Measurements from ENCODE around the gene AGPAT2.

GRCh38 chr9:136707011-136707410 lies 19.8 kb upstream of the AGPAT2 start:
- TF ChIP-seq SIN3A (IDR thresholded peaks at IDR 0.05; ENCODE audit: borderline replicate concordance, insufficient read depth, low read length) (no peak), REST (IDR thresholded peaks at IDR 0.05; ENCODE audit: insufficient read depth in 1 of 2, low read depth in 2 of 2, low read length in 2 of 2) (no peak), POLR2AphosphoS5 (IDR thresholded peaks at IDR 0.05; ENCODE audit: low read depth, low read length) (no peak), TAF1 (IDR thresholded peaks at IDR 0.05; ENCODE audit: borderline replicate concordance, insufficient read depth, low read length) (no peak)

Measured in PFSK-1 (cell line).